Muscle of back (tissue), 11 donors: Measurements from ENCODE around the gene PAEP. TPM values are rescaled to one million over a fixed set of nuclear protein-coding genes. Genes with fewer than 3 reads are reported as not detected.

Source experiments
- DNase-seq, 3 donors: peaks; one replicate each; pipeline versions ENCODE4 v3.0.0 to v3.0.0-alpha.2; 2013
- polyA plus RNA-seq, 10 donors: library from polyadenylated mRNA; unstranded; fragments of 120-200 nt; gene quantifications; one replicate each; pipeline ENCODE4 v1.2.1, GENCODE V29; 2013; ENCODE audit not compliant: insufficient read length in 10 of 10

The PAEP gene
- polyA plus RNA-seq, 10 donors = 0.32 to 0.99 (median 0.63) TPM; not detected in 5

DNA sequence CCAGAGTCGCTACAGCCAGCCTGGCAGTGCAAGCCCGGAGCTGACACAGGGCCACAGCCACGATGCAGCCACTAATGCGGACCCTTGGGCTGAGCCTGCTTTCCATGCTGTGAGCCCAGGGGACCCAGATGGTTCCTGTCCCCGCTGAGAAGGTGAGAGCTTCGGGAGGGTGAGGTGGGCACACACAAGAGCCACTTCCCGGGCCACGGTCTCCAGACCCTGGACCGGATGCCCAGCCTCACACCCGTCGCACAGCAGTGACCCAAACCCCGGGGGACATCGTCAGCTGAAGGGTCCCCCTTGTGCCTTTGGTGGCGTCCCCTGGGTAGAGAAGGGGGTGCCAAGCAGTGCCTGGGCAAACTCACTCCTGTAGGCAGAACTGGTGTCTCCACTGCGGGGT lies 13.4 kb downstream of the PAEP start:
- DNase-seq = no peak

DNA sequence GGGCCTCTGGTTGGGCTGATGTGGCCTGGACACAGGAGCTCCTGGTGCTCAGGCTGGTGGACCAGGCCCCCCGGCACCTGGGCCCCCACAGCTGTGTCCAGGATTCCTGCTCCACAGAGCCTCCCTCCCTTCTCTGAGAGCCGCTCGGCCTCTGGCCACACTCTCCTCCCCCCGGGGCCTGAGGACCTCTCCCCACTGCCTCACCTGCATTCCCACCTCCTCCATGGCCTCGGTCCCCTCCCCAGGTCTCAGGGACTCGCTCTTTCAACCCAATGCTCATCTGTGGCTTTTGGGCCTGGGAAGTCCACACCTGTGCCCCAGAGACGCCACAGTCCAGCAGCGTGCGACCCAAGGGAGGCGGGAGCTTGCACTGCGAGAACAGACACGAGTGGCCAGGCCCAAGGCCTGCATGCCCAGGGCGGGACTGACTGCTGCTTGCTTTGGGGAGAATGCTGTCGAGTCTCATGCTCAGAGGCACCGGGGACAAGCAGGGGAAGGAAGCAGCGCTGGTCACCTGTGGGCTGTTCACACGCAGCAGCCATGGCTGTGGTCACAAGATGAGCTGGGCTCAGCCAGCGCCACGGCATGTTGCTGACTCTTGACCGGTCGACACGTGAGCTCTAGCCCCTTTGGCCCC lies 14.6 kb downstream of the PAEP start:
- DNase-seq = no peak

DNA sequence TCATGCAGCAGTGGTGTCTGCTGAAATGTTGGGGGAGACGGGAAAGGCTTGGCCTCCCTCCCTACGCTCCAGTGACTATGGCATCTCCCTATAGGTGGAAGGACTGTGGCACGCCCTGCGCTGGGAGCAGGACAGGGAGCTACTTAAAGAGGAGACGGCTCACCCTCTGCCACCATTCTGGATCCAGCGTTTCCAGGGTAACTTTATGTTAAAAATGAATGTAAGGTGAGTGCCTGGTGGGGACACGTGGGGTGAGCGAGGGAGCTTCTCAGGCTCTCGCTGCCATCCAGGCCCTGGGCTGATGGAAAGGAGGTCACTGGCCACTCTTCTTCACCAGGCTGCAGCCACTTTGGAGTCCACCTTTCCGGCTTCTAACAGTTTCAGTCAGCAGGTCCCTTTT lies 15.7 kb downstream of the PAEP start:
- DNase-seq = no peak

DNA sequence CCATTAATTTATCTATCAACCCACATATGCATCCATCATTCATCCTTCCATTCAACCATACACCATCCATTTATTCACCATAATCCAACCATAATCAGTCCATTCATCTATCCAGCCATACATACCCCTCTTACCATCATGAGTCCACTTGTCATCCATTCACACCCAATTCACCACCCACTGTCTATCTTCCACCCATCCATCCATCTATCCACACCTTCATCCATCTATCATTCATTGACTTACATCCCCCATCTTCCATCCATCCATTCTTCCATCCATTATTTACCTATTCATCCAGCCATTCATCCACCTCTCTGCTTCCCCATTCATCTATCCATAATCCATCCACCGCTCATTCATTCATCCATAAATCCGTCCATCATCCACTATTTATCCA lies 17.8 kb downstream of the PAEP start:
- no peak for DNase-seq

DNA sequence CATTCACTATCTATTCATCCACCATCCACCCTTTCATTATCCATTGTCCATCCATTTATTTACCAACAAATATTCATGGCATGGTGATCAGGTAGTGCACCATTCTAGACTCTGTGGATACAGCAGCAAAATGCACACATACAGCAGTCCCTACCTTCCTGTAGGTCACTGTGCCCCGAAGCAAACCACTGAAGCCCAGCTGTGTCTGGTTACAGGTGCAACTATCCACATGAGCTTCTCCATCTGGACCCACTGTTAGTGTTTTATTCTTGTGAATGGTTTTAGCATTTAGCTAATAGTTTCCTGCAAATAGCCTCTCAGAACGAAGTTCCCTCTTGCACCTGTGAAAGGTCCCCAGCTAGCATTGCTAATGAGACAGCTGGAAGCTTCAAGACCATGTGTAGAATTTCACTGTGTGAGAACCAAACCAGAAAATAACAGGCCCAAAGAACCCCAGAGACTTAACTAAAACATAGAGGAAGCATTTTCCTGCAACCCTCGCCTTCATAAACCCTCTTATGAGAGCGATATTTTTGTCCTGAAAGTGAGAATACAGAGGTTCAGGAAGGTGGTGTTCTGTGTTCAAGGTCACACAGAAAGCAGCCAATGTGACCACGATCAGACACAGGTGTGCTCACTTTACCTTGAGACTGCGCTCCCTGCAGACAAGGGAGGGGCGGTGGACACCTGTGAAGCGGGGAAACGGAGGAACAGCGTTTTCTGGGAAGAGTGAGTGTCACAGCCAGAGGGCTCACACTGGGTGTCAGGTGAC lies 18.5 kb downstream of the PAEP start:
- no peak for DNase-seq

DNA sequence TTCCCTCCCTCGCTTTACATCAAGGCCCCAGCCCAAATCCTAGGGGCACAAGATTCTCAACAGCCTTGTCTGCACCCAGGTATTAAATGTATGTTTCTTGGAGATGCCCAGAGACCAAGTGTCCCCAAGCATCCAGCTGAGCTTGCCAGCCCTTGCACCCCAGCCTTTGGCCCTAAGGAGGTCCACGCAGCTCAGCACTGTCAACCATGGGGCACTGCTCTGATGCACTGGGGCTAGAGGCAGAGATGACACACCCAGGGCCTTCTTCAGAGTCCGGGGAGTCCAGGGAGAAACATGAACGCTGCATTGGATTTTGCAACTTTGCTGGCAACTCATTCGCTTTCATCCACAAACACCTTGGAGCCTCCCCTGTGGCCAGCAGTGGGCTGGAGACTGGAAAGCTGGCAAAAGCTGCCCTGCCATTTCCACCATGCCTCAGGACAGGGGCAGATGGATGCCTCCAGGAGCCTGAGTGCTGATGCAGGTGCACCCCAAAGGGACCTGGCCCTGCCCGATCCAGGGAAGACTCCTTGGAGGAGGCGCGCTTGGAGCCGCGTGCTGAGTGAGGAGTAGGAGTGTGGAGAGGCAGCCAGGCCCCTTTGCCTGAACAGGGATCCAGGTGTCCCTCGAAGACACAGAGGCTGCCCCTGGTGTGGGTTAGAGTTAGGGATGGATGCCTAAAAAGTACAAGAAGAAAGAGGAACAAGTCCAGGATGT lies 19.3 kb downstream of the PAEP start:
- DNase-seq = no peak

DNA sequence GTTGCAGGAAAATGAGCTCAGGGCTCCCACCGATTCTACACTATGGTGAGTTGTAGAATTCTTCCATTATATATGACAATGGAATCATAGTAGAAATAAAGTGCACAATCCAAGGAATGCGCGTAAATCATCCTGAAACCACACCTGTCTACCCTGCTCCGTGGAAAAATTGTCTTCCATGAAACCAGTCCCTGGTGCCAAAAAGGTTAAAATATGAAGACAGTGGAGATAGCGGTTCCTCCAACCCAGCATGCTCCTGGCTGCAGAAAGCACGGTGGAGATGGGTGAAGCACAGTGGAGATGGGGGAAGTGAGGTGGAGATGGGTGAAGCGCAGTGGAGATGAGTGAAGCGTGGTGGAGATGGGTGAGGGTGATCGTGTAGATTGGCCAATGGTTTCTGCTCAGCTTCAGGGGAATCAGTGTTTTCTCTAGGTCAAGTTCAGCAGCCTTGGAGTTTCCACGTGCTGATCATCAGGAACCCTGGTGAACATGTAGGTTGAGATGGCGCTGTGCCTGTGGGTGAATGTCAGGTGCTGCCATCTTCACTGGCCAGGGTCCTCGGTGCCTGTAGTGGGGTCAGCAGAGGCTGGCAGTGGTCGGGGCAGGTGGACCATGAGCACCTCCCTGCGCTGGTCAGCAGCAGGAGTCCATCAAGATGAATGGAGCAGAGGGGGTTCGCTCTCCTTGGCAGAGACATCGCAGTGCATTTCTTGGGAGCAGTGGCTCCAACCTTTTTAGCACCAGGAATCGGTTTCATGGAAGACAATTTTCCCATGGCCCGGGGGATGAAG lies 20.3 kb downstream of the PAEP start:
- DNase-seq = no peak

DNA sequence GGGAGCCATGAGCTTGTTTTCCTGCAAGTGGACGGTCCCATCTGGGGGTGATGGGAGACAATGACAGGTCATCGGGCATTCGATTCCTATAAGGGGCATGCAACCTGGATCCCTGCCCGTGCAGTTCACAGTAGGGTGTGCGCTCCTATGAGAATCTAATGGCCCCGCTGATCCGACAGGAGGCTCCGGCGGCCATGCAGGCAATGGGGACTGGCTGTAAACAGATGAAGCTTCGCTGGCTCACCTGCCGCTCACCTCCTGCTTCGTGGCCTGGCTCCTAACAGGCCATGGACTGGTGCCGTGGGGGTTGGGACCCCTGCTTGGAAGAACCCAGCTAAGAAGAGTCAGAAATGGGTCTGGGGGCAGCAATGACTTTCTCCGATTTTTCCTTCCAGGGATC lies 21.0 kb downstream of the PAEP start:
- DNase-seq = no peak

DNA sequence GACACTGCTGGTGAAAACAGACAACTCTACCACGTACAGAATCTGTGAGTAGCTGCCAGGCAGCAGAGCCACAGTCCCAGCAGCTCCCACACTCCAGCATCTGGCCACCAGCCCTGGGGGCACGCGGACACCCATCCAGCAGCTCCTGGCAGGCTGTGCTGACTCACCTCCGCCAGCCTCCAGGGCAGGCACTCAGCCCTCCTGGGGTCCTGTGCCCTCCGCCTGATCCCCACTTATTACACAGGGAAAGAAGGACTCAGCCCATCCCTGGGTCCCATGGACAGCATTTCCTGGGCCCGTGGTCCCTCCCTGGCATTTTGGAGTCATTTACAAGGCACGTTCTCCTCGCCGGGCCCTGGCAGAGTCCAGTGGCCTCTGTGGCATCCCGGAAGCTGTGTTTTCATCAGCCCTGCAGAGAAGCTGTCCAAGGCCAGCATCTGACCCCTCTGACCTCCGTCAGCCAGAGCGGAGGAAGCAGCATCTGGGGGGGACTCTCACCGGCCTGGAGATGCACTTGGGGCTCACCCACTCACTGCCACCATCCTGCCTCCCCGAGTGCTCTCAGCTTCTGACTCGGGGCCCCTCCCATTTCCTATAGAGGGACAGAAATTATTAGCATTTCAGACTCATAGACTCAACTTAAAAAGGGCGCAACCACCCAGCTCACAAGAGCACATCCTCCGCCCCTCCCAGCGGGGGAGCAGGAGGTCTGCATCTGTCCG lies 21.6 kb downstream of the PAEP start:
- DNase-seq = no peak

DNA sequence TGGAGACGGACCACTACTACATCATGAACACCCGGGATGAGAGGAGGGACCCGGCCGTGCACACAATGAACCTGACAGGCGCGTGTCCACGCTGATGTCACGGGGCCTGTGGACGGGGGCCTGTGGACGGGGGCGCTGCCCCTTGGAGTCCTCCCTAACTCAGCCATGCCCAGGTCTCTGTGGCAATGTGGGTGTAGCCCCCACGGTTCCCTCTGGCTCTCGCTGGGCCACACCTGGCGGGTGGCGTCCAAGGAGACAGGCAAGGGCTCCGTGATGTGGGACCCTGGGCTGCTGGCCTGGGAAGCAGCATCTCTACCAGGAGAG lies 22.1 kb downstream of the PAEP start:
- no peak for DNase-seq

DNA sequence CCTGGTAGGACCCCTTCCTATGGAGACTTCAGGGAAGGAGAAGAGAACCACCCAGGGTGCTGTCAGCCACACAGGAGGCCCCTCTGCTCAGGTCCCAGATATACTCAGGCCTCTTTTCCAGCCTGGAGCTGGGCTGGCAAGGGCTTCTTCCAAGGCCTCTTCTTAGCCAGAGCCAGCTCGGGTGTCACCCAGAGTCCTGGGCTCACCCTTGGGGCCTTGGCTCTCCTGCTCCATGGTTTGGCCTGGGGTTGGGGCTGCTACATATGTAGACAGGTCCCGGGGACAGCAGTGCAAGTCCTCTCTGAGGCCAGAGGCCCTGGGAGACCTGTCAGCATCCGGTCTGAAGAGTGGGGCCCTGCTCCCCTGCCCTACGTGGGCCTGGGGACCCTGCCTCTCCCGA lies 22.8 kb downstream of the PAEP start:
- DNase-seq = no peak

DNA sequence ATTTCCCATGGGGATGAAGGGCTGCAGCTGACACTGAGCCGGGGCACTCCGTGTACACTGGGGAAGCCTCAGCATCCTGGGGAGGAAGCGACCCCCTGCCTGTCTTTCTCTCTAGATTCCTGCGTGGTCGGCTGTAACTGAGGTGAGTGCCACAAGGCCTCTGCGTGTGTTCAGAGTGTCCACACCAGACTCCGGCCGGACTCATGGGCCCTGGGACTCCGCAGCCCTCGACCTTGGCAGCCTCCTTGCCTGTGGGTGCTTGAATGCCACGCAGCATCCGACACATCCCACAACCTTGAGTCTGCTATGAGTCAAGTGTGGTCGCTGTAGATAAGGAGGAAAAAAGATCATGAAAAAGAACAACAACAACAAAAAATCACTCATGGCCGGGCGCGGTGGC lies 23.4 kb downstream of the PAEP start:
- no peak for DNase-seq

DNA sequence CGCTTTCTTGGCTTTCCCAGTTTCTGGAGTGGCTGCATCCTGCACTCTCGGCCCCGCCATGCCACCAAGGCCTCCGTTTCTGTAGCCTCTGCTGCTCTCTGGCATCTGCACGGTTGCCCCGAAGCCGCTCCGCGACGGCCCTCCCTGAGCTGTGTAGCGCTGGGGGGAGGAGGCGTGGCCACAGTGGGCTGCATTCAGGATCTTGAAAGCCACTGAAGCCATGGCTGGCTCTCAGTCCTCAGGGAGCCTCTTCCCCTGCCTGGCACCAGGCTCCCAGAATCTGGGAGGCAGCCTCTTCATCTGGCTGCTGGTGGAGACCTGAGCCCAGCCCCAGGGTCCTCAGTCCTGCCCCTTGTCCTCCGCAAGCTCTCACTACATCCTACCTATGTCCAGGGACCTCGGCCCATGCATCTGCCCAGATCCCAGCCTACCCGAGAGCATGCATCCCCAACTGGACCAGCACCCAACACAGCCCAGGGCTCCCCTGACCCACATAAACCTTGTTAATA lies 25.1 kb downstream of the PAEP start:
- DNase-seq = no peak

DNA sequence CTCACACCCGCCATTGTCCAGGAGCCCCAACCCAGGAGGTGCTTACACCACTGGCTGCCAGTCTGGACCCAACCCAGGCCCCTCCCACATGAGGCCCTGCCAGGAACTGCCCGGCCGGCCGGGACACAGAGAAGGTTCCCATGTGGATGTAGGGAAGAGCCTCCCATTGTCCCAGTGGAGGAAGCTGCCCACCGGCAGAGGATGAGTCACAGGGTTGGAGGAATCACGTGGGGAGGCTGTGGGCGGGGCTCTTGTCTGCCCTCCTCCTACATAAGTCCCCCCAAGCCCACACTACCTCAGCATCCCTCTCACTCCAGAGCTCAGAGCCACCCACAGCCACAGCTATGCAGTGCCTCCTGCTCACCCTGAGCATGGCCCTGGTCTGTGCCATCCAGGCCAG lies 26.1 kb downstream of the PAEP start:
- DNase-seq = no peak

DNA sequence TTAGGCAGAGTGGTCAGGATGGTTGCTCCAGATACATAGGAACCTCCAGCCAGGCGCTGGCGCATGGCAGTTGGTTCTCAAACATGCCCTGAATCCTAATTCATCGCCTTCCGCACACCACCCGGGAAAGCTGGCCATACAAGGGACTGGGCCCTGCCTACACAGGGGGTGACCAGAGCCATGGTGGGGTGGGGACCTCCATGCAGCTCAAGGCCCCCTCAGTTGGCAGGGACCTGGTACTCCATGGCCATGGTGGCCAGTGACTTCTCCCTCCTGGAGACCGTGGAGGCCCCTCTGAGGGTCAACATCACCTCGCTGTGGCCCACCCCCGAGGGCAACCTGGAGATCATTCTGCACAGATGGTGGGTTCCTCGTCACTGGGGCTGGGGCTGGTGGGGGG lies 26.8 kb downstream of the PAEP start:
- DNase-seq = no peak

DNA sequence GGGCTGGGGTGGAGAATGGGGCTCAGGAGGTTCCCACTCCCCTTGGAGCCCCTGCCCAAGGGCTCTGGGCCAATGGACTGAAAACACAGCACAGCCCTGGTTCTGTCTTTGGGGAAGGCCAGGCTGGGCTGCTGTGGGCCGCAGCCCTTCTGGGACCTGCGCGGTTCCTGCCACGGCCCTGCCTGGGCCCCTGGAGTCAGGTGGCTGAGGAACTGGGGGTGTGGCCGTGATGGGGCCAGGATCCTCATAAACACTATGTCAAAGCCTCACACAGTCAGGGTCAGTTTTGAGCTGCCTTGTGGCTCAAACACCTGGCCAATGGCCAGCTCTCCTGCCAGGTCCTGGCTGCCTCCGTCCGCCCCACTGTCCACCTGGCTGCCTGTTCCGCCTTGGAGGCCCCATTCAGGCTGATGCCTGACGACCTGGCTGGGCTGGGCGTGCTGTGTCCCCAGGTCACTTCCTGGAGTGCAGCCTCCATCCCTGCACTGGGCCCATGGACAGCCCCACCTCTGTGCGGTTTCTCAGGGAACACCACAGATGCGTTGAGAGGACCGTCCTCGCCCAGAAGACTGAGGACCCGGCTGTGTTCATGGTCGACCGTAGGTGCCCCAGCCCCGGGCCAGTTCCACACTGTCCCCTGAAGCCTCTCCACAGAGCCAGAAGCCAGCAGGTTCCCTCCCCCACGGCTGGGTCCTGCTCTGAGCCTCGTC lies 27.5 kb downstream of the PAEP start:
- DNase-seq = no peak

DNA sequence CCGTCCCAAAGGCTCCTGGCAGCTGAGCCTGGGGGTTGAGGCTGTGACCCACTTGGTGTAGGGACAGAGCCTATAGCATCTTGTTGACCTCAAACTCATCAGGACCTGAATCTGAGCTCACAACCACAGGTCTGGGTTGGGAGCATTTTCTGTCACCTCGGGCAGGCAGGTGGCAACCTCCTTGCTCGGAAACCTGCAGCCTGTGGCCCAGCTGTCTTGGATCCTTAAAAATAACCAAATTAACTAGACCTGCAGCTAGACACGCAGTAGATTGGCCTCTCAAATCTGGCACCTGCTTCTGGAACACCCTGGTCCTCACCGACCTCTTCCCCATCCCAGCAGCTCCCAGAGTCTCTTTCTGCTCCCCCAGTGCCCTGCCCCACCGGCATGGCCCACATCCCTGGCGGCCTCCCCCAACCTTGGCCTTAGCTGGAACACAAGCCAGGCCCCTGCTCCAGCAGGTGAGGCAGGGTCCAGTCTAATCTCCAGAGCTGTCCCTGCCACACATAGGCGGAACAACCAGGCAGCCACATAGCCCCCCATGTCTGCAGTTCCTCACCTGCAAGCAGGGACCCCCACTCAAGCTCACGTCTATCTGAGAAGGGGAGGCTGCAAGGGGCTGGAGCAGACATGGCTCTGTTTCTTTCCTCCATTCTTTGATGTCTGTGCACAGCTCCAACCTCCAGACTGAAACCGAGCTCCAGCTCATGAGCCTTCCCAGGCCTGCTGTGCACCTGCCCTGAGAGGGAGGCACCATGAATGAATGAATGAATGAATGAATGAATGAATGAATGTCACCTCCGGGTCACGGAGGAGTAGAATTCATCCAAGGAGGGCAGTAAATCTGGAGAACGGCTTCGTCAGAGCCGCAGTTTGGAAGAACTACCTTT lies 28.3 kb downstream of the PAEP start:
- DNase-seq = no peak

DNA sequence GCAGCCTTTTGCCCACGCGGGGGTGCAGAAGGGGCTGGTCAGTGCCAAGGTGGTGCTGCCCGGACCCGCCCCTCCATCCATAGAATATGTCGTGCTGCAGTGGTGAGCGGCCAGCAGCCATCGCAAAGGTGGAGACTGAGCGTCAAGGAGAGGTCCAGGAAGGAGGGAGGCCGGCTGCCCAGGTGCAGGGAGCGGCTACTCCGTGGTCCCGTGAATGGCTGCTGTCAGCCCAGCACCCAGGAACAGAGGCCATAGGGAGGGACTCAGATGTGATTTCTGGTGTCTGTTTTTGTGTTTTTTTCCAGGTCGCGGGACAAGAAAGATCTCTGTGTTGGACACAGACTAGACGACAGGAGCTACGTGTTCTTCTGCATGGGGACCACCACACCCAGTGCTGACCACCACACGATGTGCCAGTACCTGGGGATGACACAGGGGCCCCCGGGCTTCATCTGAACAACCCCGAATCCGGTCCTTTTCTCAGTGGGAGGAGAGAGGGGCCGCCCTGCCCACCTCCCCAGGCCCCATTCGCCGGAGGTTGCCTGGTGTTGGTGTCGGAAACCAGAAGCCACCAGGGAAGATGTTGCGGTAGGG lies 29.0 kb downstream of the PAEP start:
- no peak for DNase-seq
